Measurements from ENCODE around the gene ADCK2.

ADCK2 gene

DNA sequence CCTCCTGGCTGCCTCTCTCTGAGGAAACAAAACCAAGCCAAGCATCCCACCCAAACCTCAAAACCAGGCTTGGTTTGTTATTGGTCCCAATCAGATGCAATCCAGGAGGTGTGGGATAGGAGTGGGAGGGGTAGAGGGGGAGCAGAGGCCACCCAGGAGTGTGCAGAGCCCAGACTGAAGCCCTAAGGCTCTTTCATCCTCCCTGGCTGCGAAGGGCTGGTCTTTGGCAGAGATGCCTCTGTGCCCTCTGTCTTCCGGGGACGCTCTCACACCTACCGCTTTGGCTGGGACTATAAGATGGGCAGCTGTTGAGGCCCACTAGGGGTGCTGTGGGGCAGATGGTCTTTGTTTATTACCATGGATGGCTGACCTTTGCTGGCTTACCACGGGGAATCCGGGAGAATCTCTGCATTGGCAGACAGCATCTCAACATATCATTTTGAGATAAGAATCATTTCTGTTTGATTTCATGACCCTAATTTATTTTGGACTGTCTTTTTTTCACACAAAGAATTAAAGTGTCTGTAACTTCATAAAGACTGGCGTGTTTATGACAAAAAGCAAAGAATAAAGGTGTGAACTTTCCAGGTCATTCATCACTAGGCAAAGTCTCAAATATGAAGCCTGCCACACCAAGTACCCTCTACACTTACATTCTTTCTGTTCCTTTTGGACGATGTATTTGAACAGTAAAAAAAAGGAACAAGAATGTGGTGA is 25.7 kb upstream of the ADCK2 start:
- TF ChIP-seq ISL1 (CRISPR knock-in tag; IDR thresholded peaks at IDR 0.05) (no peak), TCF4 (CRISPR knock-in tag; IDR thresholded peaks at IDR 0.05; ENCODE audit: borderline replicate concordance) (peak; percentile 46; the same call in 1 of the 2 replicates), ZFP30 (CRISPR knock-in tag; IDR thresholded peaks at IDR 0.05) (no peak), PPARA (CRISPR knock-in tag; IDR thresholded peaks at IDR 0.05; ENCODE audit: borderline replicate concordance) (no peak), TOX (CRISPR knock-in tag; IDR thresholded peaks at IDR 0.05; ENCODE audit: borderline replicate concordance) (no peak), ESRRG (CRISPR knock-in tag; IDR thresholded peaks at IDR 0.05) (no peak), GLIS3 (CRISPR knock-in tag; IDR thresholded peaks at IDR 0.05) (no peak), ZC3H10 (CRISPR knock-in tag; IDR thresholded peaks at IDR 0.05) (no peak), BACH2 (CRISPR knock-in tag; IDR thresholded peaks at IDR 0.05; ENCODE audit: borderline replicate concordance) (no peak), ZNF565 (CRISPR knock-in tag; conservative IDR thresholded peaks at IDR 0.05; ENCODE audit: low read depth) (no peak), ARNTL (CRISPR knock-in tag; IDR thresholded peaks at IDR 0.05; ENCODE audit: borderline replicate concordance, low read depth) (no peak), CSDC2 (CRISPR knock-in tag; IDR thresholded peaks at IDR 0.05) (no peak), ZNF70 (CRISPR knock-in tag; IDR thresholded peaks at IDR 0.05) (no peak), ZNF8 (CRISPR knock-in tag; IDR thresholded peaks at IDR 0.05) (peak; percentile 27; the same call in 1 of the 2 replicates), SNAI2 (CRISPR knock-in tag; IDR thresholded peaks at IDR 0.05) (no peak), ZFP3 (CRISPR knock-in tag; IDR thresholded peaks at IDR 0.05) (no peak), OSR1 (CRISPR knock-in tag; IDR thresholded peaks at IDR 0.05) (no peak)
- TF ChIP-seq, protein P1, sequence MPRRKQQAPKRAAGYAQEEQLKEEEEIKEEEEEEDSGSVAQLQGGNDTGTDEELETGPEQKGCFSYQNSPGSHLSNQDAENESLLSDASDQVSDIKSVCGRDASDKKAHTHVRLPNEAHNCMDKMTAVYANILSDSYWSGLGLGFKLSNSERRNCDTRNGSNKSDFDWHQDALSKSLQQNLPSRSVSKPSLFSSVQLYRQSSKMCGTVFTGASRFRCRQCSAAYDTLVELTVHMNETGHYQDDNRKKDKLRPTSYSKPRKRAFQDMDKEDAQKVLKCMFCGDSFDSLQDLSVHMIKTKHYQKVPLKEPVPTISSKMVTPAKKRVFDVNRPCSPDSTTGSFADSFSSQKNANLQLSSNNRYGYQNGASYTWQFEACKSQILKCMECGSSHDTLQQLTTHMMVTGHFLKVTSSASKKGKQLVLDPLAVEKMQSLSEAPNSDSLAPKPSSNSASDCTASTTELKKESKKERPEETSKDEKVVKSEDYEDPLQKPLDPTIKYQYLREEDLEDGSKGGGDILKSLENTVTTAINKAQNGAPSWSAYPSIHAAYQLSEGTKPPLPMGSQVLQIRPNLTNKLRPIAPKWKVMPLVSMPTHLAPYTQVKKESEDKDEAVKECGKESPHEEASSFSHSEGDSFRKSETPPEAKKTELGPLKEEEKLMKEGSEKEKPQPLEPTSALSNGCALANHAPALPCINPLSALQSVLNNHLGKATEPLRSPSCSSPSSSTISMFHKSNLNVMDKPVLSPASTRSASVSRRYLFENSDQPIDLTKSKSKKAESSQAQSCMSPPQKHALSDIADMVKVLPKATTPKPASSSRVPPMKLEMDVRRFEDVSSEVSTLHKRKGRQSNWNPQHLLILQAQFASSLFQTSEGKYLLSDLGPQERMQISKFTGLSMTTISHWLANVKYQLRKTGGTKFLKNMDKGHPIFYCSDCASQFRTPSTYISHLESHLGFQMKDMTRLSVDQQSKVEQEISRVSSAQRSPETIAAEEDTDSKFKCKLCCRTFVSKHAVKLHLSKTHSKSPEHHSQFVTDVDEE (CRISPR knock-in tag; IDR thresholded peaks at IDR 0.05) = peak; percentile 55; the same call in 1 of the 2 replicates
- TF ChIP-seq, protein P2, sequence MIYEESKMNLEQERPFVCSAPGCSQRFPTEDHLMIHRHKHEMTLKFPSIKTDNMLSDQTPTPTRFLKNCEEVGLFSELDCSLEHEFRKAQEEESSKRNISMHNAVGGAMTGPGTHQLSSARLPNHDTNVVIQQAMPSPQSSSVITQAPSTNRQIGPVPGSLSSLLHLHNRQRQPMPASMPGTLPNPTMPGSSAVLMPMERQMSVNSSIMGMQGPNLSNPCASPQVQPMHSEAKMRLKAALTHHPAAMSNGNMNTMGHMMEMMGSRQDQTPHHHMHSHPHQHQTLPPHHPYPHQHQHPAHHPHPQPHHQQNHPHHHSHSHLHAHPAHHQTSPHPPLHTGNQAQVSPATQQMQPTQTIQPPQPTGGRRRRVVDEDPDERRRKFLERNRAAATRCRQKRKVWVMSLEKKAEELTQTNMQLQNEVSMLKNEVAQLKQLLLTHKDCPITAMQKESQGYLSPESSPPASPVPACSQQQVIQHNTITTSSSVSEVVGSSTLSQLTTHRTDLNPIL (CRISPR knock-in tag; IDR thresholded peaks at IDR 0.05; ENCODE audit: low read depth) = no peak
- TF ChIP-seq, protein P3, sequence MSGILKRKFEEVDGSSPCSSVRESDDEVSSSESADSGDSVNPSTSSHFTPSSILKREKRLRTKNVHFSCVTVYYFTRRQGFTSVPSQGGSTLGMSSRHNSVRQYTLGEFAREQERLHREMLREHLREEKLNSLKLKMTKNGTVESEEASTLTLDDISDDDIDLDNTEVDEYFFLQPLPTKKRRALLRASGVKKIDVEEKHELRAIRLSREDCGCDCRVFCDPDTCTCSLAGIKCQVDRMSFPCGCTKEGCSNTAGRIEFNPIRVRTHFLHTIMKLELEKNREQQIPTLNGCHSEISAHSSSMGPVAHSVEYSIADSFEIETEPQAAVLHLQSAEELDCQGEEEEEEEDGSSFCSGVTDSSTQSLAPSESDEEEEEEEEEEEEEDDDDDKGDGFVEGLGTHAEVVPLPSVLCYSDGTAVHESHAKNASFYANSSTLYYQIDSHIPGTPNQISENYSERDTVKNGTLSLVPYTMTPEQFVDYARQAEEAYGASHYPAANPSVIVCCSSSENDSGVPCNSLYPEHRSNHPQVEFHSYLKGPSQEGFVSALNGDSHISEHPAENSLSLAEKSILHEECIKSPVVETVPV (CRISPR knock-in tag; IDR thresholded peaks at IDR 0.05) = no peak
- peak; percentile 96 for ATAC-seq

DNA sequence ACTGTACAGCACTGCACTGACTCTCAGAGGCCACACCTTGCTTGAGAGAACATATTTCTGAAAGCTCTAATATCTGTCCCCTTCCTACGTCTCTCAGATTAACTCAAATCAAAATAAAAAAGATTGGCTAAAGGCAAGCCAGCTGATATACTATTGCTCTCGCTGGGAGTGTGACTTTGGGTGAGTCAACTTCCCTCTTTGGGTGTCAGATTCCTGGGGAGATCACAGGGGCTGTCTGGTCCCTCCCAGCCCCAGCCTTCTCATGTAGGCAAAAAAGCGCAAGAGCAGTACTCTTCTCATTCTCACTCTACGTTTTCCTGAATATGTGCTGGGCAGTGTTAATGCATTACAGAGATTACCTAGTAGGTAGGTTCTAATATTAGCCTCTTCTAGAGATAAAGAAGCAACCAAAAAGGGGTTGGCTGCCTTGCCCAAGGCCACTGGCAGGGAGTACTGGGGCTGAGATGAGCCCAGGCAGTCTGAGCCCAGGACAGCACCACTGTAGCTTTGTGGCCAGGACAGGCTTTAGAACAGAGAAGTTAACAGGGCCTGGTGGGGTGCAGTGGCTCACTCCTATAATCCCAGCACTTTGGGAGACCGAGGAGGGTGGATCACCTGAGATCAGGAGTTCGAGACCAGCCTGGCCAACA is 23.1 kb upstream of the ADCK2 start:
- TF ChIP-seq, protein P4, sequence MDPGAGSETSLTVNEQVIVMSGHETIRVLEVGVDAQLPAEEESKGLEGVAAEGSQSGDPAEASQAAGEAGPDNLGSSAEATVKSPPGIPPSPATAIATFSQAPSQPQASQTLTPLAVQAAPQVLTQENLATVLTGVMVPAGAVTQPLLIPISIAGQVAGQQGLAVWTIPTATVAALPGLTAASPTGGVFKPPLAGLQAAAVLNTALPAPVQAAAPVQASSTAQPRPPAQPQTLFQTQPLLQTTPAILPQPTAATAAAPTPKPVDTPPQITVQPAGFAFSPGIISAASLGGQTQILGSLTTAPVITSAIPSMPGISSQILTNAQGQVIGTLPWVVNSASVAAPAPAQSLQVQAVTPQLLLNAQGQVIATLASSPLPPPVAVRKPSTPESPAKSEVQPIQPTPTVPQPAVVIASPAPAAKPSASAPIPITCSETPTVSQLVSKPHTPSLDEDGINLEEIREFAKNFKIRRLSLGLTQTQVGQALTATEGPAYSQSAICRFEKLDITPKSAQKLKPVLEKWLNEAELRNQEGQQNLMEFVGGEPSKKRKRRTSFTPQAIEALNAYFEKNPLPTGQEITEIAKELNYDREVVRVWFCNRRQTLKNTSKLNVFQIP (CRISPR knock-in tag; IDR thresholded peaks at IDR 0.05; ENCODE audit: borderline replicate concordance, low read depth) = no peak
- TF ChIP-seq BACH2 (CRISPR knock-in tag; IDR thresholded peaks at IDR 0.05; ENCODE audit: borderline replicate concordance) (no peak), CSDC2 (CRISPR knock-in tag; IDR thresholded peaks at IDR 0.05) (no peak), ARNTL (CRISPR knock-in tag; IDR thresholded peaks at IDR 0.05; ENCODE audit: borderline replicate concordance, low read depth) (no peak), ZNF565 (CRISPR knock-in tag; conservative IDR thresholded peaks at IDR 0.05; ENCODE audit: low read depth) (no peak), TOX (CRISPR knock-in tag; IDR thresholded peaks at IDR 0.05; ENCODE audit: borderline replicate concordance) (no peak)
- TF ChIP-seq, protein P2 (CRISPR knock-in tag; IDR thresholded peaks at IDR 0.05; ENCODE audit: low read depth) = no peak
- ATAC-seq = peak; percentile 5; the same call in 1 of the 3 replicates
